Fibroblast of skin of scalp (primary cell): ENCODE data around the gene APOBEC3B.
"Not testable (repeated sequence)": the region's sequence is repeated elsewhere in the genome, so short reads cannot be mapped to it uniquely, and the experiment has no call there.

ENCODE experiments used
- DNase-seq: peaks from one replicate; pipeline ENCODE4 v3.0.0-alpha.2; 2013

The APOBEC3B gene

DNA sequence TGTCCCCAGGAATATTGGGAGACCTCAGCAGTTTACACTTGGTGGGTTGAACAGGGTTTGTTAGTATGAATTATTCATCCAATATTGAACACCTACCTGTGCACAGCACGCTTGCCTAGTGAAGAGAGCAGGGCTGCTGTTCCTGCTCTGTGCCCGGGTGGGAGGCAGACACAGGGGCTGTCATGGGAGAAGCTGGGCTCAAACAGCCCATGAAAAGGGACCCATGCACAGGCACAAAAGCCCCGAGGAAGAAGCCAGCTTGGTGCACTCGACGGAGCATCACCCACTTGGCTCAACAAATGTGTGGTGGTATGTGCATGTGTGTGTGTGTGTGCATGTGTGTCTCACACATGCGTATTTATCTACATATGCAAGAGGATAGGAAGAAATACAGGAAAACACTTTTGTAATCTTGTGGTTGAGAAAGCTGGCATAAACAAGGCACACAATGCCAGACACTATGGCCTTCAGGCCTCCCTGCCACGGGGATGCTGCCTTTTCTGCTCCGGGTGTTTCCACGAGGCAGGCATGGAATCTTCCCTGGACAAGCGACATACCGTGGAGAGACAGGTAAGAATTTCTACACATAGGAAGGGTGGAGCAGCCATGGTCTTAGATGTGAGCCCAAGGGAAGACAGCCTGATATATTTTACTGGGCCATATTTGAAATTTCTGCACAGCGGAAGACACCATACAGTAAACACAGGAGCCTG is 29.7 kb upstream of the APOBEC3B start:
- DNase-seq = no peak

DNA sequence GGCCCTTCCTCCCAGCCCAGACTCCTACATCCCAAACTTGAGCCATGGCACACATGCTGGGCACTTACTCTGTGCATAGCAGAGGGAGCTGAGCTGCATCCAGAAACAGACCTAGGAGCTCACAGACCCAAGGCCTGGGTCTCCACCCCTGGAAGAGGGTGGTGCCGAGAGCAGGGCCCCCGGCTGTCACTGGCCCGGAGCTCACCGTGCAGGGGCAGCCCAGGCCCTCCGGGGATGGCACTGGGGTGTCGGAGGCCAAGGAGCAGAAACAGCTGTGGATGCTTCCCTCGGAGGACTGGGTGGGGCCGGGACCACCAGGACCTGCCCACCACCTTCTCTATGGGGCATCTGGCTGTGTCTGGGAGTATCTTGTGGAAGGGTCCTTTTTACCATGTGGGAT is 29.1 kb upstream of the APOBEC3B start:
- DNase-seq = no peak

DNA sequence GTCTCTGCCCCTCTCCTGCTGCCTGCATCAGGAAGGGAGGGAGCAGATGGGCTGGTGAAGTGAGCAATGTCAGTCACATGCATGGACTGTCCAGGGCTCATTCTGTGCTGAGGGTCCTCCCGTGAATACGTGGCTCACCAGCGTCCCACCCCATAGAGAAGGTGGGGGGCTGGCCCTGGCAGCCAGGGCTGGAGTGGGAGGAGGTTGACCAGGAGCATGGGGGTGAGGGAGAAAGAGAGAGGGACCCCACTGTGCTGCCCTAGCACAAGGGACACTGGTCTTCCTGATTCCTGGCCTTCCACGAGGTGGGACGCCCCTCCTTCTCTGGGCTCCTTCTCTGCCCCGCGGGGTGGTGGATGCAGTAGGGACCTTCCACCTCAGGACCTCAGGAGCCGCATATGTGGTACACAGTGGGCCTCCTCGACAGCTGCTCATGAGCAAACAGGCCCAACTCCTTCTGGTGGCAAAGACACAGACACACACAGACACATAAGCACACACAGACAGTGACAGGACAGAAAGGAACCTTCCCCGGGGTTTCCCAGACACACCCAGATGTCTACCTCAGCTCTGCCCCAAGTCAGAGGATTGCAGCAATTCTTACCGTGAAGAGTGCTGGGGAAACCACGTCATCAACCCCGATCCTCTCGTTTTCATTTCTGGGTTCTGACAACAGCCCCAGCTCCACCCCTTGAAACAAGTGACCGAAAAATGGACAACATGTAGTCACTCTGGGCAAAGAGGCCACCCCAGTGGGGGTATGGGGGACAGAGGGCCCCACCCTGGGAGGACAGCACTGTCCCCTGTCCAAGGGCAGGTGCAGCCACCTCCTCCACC is 28.4 kb upstream of the APOBEC3B start:
- DNase-seq = no peak

DNA sequence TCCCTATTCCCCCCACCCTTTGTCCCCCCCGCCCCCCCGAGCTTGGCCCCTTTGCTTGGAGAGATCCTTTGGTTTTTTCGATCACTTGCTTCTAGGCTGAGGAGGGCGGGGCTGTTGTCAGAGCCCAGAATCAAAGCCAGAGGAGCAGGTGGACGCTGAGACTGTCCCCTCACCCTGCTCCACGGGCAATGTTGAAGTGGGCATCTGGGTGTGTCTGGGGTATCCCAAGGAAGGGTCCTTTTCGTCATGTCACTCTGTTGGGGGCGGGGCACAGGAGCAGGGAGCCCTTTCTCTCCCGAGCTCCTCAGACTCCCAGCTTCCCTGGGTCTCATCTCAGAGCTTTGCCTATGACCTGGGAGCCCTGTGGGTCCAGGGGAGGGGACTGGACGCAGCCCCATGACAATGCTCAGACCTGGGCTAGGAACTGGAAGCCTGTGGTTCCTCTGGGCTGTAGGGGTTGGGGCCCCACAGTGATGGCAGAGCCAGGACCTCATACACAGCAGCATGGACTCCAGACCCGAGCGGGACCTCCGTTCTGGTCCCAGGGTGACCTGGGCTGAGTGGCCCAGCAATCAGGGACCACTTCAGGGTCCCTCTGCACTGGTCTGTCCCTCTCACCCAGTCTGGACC is 27.6 kb upstream of the APOBEC3B start:
- DNase-seq = no peak

GRCh38 chr22:38955250-38955905 is 26.8 kb upstream of the APOBEC3B start:
- no peak for DNase-seq

DNA sequence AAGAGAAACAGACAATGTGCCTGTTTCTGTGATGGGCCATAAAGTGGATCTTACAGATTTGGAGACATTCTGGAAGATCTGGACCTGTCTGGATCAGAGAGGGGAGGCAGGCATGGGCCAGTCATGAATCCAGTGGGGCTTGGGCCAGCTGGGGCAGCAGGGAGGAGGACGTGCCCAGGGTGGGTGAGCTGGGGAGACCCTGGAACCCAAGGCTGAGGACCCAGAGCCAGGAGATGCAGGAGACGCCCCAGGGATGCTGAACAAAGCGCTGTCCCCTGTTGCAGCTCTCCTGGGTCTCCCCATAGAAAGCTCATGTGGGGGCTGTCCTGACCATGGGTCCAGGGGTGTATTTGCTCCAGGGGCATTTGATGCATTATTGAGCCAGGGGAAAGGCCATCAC is 26.2 kb upstream of the APOBEC3B start:
- no peak for DNase-seq

DNA sequence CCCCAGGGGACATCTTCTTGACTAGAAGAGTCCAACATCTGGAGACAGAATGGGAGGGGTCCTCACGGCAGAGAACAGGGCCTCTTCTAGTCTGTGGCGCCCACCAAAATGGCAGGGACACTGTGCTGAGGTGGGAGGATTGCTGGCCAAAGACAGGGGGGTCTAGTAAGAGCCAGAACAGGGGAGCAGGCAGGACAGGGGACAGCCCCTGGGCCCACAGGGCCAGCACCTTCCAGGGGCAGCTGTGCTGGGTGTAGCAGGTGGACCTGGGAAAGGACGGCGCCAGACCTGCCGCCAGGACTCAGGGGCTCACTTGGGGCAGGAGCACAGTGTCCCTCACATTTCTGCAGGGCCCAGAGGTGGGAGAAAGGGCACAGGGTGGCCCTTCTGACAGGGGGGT is 25.6 kb upstream of the APOBEC3B start:
- no peak for DNase-seq

DNA sequence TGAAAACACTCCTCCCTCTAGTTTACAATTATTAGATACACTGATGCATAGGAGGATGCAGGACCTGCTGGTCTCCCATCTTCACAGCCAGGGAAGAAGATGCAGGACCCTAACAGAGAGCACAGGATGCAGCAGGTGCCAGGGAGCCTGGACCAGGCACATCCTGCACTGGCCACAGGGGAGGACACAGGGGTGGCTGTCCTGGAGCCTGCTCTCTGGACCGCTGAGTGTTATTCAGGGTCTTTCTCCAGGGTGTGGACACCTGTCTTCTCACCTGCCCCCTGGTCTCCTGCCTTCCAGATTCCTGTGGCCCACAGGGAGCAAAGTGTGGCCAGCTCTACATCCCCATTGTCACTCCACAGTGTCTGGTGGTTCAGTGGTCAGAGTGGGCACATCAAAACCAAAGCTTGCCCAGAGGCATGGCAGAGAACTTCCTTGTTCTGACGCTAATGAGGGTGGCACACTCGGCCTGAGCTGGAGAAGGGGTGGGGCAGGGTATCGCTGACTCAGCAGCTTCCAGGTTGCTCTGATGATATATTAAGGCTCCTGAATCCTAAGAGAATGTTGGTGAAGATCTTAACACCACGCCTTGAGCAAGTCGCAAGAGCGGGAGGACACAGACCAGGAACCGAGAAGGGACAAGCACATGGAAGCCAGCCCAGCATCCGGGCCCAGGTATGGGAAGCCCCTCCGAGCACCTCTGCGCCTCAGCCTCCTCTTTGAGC is 24.9 kb upstream of the APOBEC3B start, which contains the start of gene APOBEC3A:
APOBEC3A (plus strand) TSS at position 564 of the 725 bp plus-strand sequence; CDS start at position 647, 83 bp downstream.
- DNase-seq = no peak

GRCh38 chr22:38957808-38958650 is 24.1 kb upstream of the APOBEC3B start:
- no peak for DNase-seq

- DNase-seq = not testable (repeated sequence)
Observed at GRCh38 chr22:38958651-38958943, 23.6 kb upstream of the APOBEC3B start.

DNA sequence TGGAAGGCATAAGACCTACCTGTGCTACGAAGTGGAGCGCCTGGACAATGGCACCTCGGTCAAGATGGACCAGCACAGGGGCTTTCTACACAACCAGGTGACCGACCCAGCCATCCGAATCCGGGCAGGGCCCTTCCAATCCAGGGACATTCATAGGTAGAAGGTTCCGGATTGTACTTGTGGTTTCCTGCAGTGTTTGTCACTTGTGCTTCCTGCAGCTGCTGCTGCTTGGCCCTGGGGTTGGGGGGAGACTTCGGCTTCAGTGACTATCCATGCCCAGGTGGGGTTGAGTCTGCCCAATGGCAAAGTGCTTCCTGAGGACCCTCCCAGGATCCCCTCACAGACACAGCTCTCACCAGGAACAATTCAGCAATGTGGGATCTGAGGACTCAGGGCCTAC is 22.6 kb upstream of the APOBEC3B start:
- DNase-seq = no peak

GRCh38 chr22:38960673-38961072 is 21.5 kb upstream of the APOBEC3B start:
- DNase-seq = not testable (repeated sequence)

GRCh38 chr22:38963291-38963738 is 18.8 kb upstream of the APOBEC3B start:
- DNase-seq = not testable (repeated sequence)

GRCh38 chr22:38963872-38964271 is 18.3 kb upstream of the APOBEC3B start:
- no peak for DNase-seq

DNA sequence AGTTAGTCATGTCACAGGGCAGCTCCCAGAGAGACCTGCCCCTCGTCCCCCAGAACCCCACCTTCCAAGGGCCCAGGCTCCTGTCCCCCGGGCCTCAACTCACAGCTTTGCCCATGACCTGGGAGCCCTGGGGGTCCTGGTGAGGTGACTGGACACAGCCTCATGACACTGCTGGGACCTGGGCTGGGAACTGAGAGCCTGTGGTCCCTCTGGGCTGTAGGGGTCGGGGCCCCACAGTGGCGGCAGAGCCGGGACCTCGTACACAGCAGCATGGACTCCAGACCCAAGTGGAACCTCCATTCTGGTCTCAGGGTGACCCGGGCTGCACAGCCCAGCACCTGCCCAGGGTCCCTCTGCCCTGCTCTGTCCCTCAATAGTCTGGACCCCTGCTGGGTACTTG is 17.8 kb upstream of the APOBEC3B start:
- no peak for DNase-seq

DNA sequence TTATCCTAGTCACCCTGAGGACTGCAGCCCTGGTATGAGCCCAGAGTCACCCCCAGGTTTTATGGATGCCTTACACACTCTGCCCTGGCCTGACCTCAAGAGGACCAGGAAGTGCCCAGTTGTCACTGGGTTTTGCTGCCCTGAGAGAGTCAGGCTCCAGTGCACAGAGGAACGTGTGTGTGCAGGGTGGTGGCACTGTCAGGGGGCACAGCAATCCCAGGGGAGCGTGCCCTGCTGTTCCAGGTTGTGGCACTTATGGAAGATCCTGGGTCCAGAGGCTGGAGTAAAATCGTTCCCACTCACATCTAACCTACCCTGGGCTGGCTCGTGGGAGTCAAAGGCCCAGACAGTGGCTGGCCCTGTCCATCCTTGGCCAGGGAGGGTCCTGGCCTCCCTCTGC is 17.2 kb upstream of the APOBEC3B start:
- DNase-seq = no peak

GRCh38 chr22:38965614-38966379 is 16.4 kb upstream of the APOBEC3B start:
- DNase-seq = no peak

DNA sequence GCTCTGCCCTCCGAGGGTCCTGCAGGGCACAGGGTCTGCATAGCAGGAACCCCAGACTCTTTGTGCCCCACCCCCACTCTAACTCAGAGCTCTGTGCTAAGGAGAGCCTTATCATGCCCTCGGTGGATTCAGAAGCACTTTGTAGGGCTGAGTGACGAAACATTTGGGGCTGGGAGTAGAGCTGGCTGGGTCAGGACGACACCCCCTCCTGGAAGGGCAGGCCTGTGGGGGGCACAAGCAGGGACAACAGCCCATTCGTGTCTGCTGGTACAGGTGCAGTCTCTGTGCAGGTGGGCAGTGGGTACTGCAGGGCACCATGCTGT is 15.8 kb upstream of the APOBEC3B start:
- DNase-seq = no peak

- no peak for DNase-seq
Observed at GRCh38 chr22:38966942-38967341, 15.2 kb upstream of the APOBEC3B start.
